ENCODE data around the gene LRP1B.

- TF ChIP-seq CTCF (conservative IDR thresholded peaks at IDR 0.05 in 1 of 2, IDR thresholded peaks at IDR 0.05 in 1 of 2; ENCODE audit: extremely low read depth in 1 of 2, insufficient read depth in 1 of 2, low read depth in 1 of 2, low read length in 2 of 2) (no peak), EZH2 (IDR thresholded peaks at IDR 0.05; ENCODE audit: borderline replicate concordance, low read length) (no peak)
These were observed 1316.7 kb downstream of the LRP1B start for GRCh38 chr2:140814141-140814540.
